Islet precursor cell (in vitro differentiated cells): Measurements from ENCODE around the gene SLC22A17.

ENCODE experiments used
- DNase-seq: peaks from one replicate; pipeline ENCODE4 v3.0.0-alpha.2; 2018

SLC22A17 gene

GRCh38 chr14:23361320-23361719, 8.6 kb upstream of the SLC22A17 start:
- DNase-seq = peak; percentile 40

- peak; percentile 56 for DNase-seq
Measured at GRCh38 chr14:23360496-23360895, 7.8 kb upstream of the SLC22A17 start.

GRCh38 chr14:23359722-23360447, 7.2 kb upstream of the SLC22A17 start:
- DNase-seq = peak; percentile 22

- peak; percentile 37 for DNase-seq
Measured at GRCh38 chr14:23359167-23359626, 6.5 kb upstream of the SLC22A17 start.

DNA sequence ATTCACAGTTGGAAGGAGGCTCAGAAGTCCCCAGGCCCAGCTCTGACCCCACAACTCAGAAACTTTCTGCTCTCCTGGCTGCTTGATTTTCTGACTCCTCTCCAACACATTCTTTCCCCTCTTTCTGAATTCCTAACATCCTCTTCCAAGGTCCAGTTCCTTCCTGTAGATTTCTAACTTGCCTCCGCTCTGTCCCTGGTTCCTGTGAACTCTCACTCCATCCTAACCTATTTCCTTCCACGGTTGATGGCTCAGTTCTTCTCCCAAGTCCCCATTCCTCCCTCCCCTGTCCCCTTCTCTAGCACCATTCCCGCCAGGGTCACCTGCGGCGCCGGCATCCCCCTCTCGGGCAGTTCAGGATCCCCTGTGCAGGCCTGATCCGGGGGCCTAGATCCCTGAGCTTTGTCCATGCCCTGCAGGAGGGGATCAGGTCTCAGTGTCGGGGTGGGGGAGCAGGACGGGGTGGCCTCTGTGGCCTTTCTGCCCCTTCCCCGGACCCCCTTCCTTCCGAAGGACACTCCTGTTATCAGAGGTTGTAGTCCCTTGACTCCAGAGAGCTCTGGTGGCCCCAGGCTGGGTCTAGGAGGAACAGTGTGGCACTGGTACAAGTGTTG, 6.0 kb upstream of the SLC22A17 start:
- DNase-seq = peak; percentile 22

- no peak for DNase-seq
Measured at GRCh38 chr14:23358042-23358441, 5.4 kb upstream of the SLC22A17 start.

GRCh38 chr14:23357261-23357660, 4.6 kb upstream of the SLC22A17 start:
- DNase-seq = peak; percentile 40

GRCh38 chr14:23356662-23357061, 4.0 kb upstream of the SLC22A17 start:
- no peak for DNase-seq

DNA sequence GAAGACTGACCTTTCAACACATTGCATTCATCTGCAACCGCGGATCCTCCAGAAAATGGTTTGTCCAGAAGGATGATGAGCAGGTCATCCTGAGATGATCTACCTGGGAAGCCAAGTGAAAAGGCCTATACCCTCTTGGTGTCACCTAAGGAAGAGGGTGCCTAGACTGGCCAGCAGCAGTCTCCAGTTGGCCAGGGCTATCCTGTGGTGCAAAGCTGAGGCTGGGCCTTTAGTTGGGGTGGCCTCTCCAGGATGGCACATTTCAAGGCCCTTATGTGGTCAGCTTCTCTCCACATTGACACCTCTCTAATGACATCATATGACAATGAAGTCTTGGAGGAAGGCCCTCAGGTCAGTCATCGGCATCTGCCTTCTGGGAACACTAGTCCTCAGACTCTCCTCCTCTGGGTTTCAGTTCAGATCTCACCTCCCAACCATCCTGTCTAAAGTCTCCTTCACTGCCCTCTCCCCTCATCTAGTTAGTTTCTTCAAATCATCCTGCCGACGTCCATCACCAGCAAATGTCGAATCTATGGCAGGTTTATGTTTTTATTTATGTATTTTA, 3.3 kb upstream of the SLC22A17 start:
- DNase-seq = peak; percentile 33

DNA sequence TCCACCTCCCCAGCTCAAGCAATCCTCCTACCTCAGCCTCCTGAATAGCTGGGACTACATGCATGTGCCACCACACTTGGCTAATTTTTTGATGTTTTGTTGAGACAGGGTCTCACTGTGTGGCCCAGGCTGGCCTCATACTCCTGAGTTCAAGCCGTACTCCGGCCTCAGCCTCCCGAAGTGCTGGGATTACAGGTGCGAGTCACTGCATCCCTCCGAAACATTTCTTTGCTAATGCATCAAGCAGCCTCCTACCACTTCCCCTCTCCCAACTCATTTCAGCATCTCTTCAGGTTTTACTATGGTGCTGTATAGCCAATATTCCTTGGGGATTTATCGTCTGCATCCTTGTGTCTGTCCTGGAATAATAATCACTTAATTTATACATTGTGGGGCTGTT, 2.3 kb upstream of the SLC22A17 start:
- DNase-seq = peak; percentile 37

- peak; percentile 43 for DNase-seq
Measured at GRCh38 chr14:23353433-23353780, 720 bp upstream of the SLC22A17 start.

GRCh38 chr14:23351681-23352505, 794 bp downstream of the SLC22A17 start:
- peak; percentile 61 for DNase-seq

- peak; percentile 34 for DNase-seq
Measured at GRCh38 chr14:23349156-23349845, 3.4 kb downstream of the SLC22A17 start.

- no peak for DNase-seq
Measured at GRCh38 chr14:23348297-23348655, 4.4 kb downstream of the SLC22A17 start.

- DNase-seq = peak; percentile 40
Measured at GRCh38 chr14:23347406-23348296, 5.0 kb downstream of the SLC22A17 start.

DNA sequence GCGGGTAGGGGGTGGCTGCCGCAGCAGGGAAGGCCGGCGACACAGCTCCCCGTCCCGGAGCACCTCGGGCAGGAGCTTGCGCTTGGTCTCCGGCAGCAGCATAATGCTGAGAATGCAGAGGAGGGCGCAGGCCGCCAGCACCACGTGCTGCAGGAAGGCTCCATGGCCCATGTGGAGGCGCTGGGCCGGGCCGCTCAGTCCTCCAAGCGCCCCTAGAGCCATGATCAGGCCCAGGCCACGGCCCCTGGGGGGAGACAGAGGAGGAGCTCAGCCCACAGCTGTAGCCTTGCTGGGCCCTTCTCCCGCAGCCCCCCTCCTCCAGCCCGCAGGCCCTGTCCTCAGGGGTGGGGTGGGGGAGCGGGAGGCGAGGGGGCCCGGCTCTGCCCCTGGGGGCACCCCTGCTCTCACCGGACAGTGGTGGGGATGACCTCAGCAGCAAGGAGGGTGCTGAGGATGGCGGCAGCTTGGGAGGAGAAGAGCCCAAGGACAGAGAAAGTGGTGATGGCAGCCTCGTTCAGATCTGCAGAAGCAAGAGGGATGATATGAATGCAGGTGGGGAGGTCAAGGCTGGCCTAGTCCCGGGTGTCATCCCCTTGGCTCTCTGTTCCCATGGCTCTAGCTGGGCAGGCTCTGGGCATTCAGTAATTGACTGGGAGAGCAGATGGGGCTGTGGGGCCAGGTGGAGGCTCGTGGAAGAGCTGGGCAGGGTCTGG, 5.8 kb downstream of the SLC22A17 start:
- DNase-seq = peak; percentile 37

- peak; percentile 55 for DNase-seq
Measured at GRCh38 chr14:23345987-23346692, 6.5 kb downstream of the SLC22A17 start.

DNA sequence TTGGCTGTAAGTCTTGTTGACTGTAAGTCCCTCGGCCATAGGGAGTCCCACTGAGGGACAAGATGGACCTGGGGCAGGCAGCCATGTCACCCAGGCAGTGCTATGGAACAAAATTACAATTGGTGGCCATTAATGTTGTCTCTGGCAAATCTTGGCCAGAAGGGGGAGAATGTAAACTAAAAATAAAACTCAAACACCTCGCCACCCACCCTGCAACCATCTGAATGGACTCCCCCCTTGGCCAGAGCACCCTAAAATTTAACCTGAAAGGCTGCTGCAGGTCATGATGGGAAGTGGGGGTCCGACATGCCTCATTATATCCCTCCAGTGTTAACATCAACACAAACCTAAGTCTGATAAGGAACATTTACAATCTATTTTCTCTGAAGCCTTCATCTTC, 8.2 kb downstream of the SLC22A17 start:
- peak; percentile 14 for DNase-seq

DNA sequence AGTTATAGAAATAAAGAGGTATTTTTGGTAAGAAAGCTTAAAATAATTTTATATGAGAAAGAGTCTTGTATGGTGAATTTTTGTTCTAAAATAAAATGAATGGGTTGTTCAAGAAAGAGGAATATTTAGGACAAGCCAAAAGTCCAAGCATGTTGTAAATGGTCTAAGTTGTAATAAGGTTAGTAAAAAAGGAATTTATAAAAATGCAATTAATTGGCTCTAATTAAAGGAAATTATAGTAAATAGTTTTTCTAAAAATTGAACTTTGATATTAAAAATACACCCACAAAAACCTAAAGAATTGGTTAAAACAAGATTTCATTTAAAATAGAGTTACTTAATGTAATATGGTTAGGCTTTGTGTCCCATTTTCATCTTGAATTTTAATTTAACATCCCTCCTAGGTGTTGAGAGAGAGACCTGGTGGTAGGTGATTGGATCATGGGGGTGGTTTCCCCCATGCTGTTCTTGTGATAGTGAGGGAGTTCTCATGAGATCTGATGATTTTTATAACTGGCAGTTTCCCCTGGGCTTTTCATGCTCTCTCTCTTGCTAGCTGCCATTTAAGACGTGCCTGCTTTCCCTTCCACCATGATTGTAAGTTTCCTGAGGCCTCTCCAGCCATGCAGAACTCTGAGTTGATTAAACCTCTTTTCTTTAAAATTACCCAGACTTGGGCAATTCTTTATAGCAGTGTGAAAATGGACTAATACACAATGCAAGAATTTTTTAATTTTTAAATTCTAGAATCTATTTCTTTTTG, 13.0 kb downstream of the SLC22A17 start:
- no peak for DNase-seq

- DNase-seq = no peak
Measured at GRCh38 chr14:23335623-23336022, 17.1 kb downstream of the SLC22A17 start.
